Activated CD4-positive, alpha-beta T cell treated with anti-CD3 and anti-CD28 coated beads, Interleukin-2, amount 50 U/mL, for 16 hours (primary cell): ENCODE data around the gene ZDHHC20.
"Not testable (repeated sequence)": the region's sequence is repeated elsewhere in the genome, so short reads cannot be mapped to it uniquely, and the experiment has no call there.

Experiments used
- DNase-seq: peaks from one replicate; pipeline ENCODE4 v3.0.0-alpha.2; 2020

Gene ZDHHC20

GRCh38 chr13:21435231-21435630, 23.9 kb downstream of the ZDHHC20 start:
- no peak for DNase-seq

- no peak for DNase-seq
These were observed 24.5 kb downstream of the ZDHHC20 start for GRCh38 chr13:21434588-21434987.

- DNase-seq = no peak
These were observed 29.9 kb downstream of the ZDHHC20 start for GRCh38 chr13:21429211-21429610.

GRCh38 chr13:21427741-21428140, 31.4 kb downstream of the ZDHHC20 start:
- DNase-seq = no peak

- peak; percentile 22 for DNase-seq
These were observed 32.9 kb downstream of the ZDHHC20 start for GRCh38 chr13:21426238-21426637.

- no peak for DNase-seq
These were observed 38.4 kb downstream of the ZDHHC20 start for GRCh38 chr13:21420706-21421105.

- no peak for DNase-seq
These were observed 46.1 kb downstream of the ZDHHC20 start for GRCh38 chr13:21413013-21413412.

- DNase-seq = not testable (repeated sequence)
These were observed 48.6 kb downstream of the ZDHHC20 start for GRCh38 chr13:21410453-21410852.

- no peak for DNase-seq
These were observed 53.8 kb downstream of the ZDHHC20 start for GRCh38 chr13:21405309-21405708.

- DNase-seq = peak; percentile 6
These were observed 56.4 kb downstream of the ZDHHC20 start for GRCh38 chr13:21402586-21403307.

- peak; percentile 6 for DNase-seq
These were observed 59.4 kb downstream of the ZDHHC20 start for GRCh38 chr13:21399741-21400140.

GRCh38 chr13:21395953-21396352, 63.1 kb downstream of the ZDHHC20 start:
- peak; percentile 35 for DNase-seq

- no peak for DNase-seq
These were observed 70.0 kb downstream of the ZDHHC20 start for GRCh38 chr13:21389124-21389523.

- no peak for DNase-seq
These were observed 73.4 kb downstream of the ZDHHC20 start for GRCh38 chr13:21385710-21386109.

GRCh38 chr13:21383090-21383489, 76.0 kb downstream of the ZDHHC20 start:
- no peak for DNase-seq

- DNase-seq = not testable (repeated sequence)
These were observed 81.8 kb downstream of the ZDHHC20 start for GRCh38 chr13:21376998-21377985.

- no peak for DNase-seq
These were observed 86.6 kb downstream of the ZDHHC20 start for GRCh38 chr13:21372530-21372929.

GRCh38 chr13:21371011-21371410, 88.1 kb downstream of the ZDHHC20 start:
- DNase-seq = no peak

GRCh38 chr13:21365574-21365973, 93.5 kb downstream of the ZDHHC20 start:
- no peak for DNase-seq

GRCh38 chr13:21364916-21365315, 94.2 kb downstream of the ZDHHC20 start:
- DNase-seq = no peak

- DNase-seq = no peak
These were observed 94.7 kb downstream of the ZDHHC20 start for GRCh38 chr13:21364357-21364756.

- DNase-seq = no peak
These were observed 96.4 kb downstream of the ZDHHC20 start for GRCh38 chr13:21362741-21363140.

GRCh38 chr13:21361706-21362105, 97.4 kb downstream of the ZDHHC20 start:
- no peak for DNase-seq

- DNase-seq = no peak
These were observed 98.0 kb downstream of the ZDHHC20 start for GRCh38 chr13:21361123-21361522.
